ENCODE data around the gene P2RY6. TPM values are rescaled to one million over a fixed set of nuclear protein-coding genes. Genes with fewer than 3 reads are reported as not detected.

The P2RY6 gene
- total RNA-seq, 2 donors from 2014 or later, result 0.31 to 0.37 TPM

DNA sequence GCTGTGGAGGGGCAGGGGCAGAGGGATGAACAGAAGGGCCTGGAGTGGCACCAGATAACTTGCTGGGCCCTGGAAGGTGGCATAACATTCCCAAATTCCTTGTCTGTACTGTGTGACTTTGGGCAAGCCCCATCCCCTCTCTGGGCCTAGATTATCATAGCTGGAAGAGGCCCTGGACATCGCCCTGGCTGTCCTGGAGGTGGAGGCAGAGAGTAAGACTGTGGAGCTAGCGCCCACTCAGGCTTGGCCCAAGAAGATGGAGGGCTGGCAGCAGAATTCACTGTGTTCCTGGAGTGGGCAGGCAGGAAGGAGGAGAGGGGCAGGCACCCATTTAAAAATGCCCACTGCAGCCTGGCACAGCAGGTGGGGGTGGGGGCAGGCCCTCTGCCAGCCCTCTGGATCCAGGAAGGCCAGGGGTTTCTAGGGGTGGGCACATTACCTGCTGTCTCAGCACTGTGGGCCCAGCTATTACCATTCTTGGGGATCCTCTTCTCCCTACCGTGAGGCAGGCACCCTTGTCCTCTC lies 58.5 kb downstream of the P2RY6 start:
- Histone ChIP-seq H3K9me3 (ENCODE audit: control insufficient read depth, low read length) (no peaks in the 10 kb centered on the region), H3K27ac (ENCODE audit: low read depth, low read length) (peak overlapping the region; percentile 87), H3K9ac (ENCODE audit: extremely low read depth, low read length, poor library complexity, severe bottlenecking) (peak overlapping the region; percentile 8), H3K27me3 (ENCODE audit: control insufficient read depth, insufficient read depth, low read length, poor library complexity, severe bottlenecking) (no peaks in the 10 kb centered on the region), H3K36me3 (ENCODE audit: control insufficient read depth, insufficient read depth, low read length) (no peaks in the 10 kb centered on the region), H3K4me1 (ENCODE audit: control insufficient read depth, insufficient read depth, low read length) (peaks cover 11% of the 10 kb centered on the region), H3K4me3 (ENCODE audit: low read length) (peak overlapping the region; percentile 60)
- TF ChIP-seq, protein P1, sequence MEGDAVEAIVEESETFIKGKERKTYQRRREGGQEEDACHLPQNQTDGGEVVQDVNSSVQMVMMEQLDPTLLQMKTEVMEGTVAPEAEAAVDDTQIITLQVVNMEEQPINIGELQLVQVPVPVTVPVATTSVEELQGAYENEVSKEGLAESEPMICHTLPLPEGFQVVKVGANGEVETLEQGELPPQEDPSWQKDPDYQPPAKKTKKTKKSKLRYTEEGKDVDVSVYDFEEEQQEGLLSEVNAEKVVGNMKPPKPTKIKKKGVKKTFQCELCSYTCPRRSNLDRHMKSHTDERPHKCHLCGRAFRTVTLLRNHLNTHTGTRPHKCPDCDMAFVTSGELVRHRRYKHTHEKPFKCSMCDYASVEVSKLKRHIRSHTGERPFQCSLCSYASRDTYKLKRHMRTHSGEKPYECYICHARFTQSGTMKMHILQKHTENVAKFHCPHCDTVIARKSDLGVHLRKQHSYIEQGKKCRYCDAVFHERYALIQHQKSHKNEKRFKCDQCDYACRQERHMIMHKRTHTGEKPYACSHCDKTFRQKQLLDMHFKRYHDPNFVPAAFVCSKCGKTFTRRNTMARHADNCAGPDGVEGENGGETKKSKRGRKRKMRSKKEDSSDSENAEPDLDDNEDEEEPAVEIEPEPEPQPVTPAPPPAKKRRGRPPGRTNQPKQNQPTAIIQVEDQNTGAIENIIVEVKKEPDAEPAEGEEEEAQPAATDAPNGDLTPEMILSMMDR (conservative IDR thresholded peaks at IDR 0.05), result peak; percentile 64
- H3K36me3 Mint-ChIP-seq (ENCODE audit: low read depth), result peaks cover under 1% of the 10 kb centered on the region
- peaks cover 6% of the 10 kb centered on the region for H3K27me3 Mint-ChIP-seq (ENCODE audit: insufficient read depth)
- H3K4me3 Mint-ChIP-seq, result no peak overlapping the region
- peaks cover 39% of the 10 kb centered on the region for H3K4me1 Mint-ChIP-seq
- WGBS, 2 experiments (ENCODE audit: insufficient coverage in 1 of 2, insufficient read length in 1 of 2), result 80% methylated on average over 3 of the region's 3 CpGs; no CpG with 5 or more reads in 1 of the 2 experiments
- H3K27ac Mint-ChIP-seq, result peak overlapping the region; percentile 53
- no peaks in the 10 kb centered on the region for H3K9me3 Mint-ChIP-seq
- peak; percentile 77 for DNase-seq

DNA sequence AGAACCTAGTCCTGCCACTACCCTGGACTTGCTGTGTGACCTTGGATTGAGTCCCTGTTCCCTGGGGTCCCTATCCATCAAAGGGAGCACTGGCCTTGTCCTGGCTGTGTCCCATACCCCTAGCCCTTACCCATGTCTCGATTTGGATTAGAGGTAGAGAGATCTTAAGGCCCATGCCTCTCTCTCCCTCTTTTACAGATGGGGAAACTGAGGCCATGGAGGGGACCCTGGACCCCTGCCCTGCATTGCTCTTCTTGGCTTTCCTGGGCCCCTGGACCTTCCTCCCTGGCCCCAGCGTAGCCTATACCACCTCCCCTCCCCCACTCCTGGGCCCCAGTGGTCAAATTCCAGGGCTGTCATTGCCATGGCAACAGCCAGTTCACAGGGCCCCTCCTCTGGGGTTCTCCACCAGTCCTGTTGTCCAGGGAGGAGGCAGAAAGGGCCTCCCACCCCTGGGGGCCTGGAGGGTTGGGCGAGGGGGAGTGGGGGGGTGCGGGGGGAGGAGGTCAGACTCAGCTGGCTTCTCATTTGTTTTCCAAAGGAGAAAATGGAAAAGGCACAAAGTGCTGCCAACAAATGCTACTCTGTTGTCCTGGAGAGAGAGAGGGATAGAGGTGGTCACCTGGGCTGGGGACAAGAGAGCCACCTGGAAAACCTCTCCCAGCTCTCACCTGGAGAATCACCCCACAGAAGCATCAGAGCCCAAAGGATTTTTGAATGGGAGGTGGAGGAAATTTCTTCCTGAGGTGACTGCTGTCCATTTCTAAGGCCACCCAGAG lies 59.2 kb downstream of the P2RY6 start:
- no peaks in the 10 kb centered on the region for H3K9me3 Mint-ChIP-seq
- TF ChIP-seq, protein P1 (conservative IDR thresholded peaks at IDR 0.05), result no peak
- H3K27ac Mint-ChIP-seq, result peak overlapping the region; percentile 30
- peaks cover 11% of the 10 kb centered on the region for H3K4me1 ChIP-seq (ENCODE audit: control insufficient read depth, insufficient read depth, low read length)
- H3K4me3 ChIP-seq (ENCODE audit: low read length), result peak overlapping the region; percentile 60
- H3K27me3 Mint-ChIP-seq (ENCODE audit: insufficient read depth), result peaks cover 6% of the 10 kb centered on the region
- no peaks in the 10 kb centered on the region for H3K9me3 ChIP-seq (ENCODE audit: control insufficient read depth, low read length)
- WGBS, 2 experiments (ENCODE audit: insufficient coverage in 1 of 2, insufficient read length in 1 of 2), result 34% methylated on average over 4 of the region's 4 CpGs; no CpG with 5 or more reads in 1 of the 2 experiments
- H3K36me3 ChIP-seq (ENCODE audit: control insufficient read depth, insufficient read depth, low read length), result peaks cover 6% of the 10 kb centered on the region
- no peaks in the 10 kb centered on the region for H3K27me3 ChIP-seq (ENCODE audit: control insufficient read depth, insufficient read depth, low read length, poor library complexity, severe bottlenecking)
- H3K4me1 Mint-ChIP-seq, result peaks cover 39% of the 10 kb centered on the region
- H3K4me3 Mint-ChIP-seq, result no peak overlapping the region
- H3K36me3 Mint-ChIP-seq (ENCODE audit: low read depth), result no peaks in the 10 kb centered on the region
- peak; percentile 92 for DNase-seq
- H3K9ac ChIP-seq (ENCODE audit: extremely low read depth, low read length, poor library complexity, severe bottlenecking), result peak overlapping the region; percentile 8
- peak overlapping the region; percentile 87 for H3K27ac ChIP-seq (ENCODE audit: low read depth, low read length)

GRCh38 chr11:73333173-73333572 lies 61.0 kb downstream of the P2RY6 start:
- H3K9me3 Mint-ChIP-seq, result no peaks in the 10 kb centered on the region
- H3K9ac ChIP-seq (ENCODE audit: extremely low read depth, low read length, poor library complexity, severe bottlenecking), result no peak overlapping the region
- peaks cover 1% of the 10 kb centered on the region for H3K36me3 Mint-ChIP-seq (ENCODE audit: low read depth)
- DNase-seq, result no peak
- no peak overlapping the region for H3K4me3 Mint-ChIP-seq
- H3K27me3 Mint-ChIP-seq (ENCODE audit: insufficient read depth), result peaks cover 8% of the 10 kb centered on the region
- H3K27ac ChIP-seq (ENCODE audit: low read depth, low read length), result peak overlapping the region; percentile 63
- peaks cover 11% of the 10 kb centered on the region for H3K4me1 ChIP-seq (ENCODE audit: control insufficient read depth, insufficient read depth, low read length)
- H3K4me1 Mint-ChIP-seq, result peaks cover 39% of the 10 kb centered on the region
- peaks cover 9% of the 10 kb centered on the region for H3K36me3 ChIP-seq (ENCODE audit: control insufficient read depth, insufficient read depth, low read length)
- no peak overlapping the region for H3K4me3 ChIP-seq (ENCODE audit: low read length)
- H3K27me3 ChIP-seq (ENCODE audit: control insufficient read depth, insufficient read depth, low read length, poor library complexity, severe bottlenecking), result no peaks in the 10 kb centered on the region
- WGBS, 2 experiments (ENCODE audit: insufficient coverage in 1 of 2, insufficient read length in 1 of 2), result 95 to 97% methylated on average over 11 of the region's 11 CpGs
- H3K27ac Mint-ChIP-seq, result no peak overlapping the region
- H3K9me3 ChIP-seq (ENCODE audit: control insufficient read depth, low read length), result no peaks in the 10 kb centered on the region
- TF ChIP-seq, protein P1 (conservative IDR thresholded peaks at IDR 0.05), result no peak
